CD4-positive, alpha-beta T cell treated with Interleukin-6 for 4 hours (primary cell): Measurements from ENCODE around the gene FUT4.
"Not testable (repeated sequence)": the region's sequence is repeated elsewhere in the genome, so short reads cannot be mapped to it uniquely, and the experiment has no call there.

Experiments used
- DNase-seq: peaks from one replicate; pipeline ENCODE4 v3.0.0-alpha.2; 2020; ENCODE audit warnings: mixed read lengths

FUT4 gene

DNA sequence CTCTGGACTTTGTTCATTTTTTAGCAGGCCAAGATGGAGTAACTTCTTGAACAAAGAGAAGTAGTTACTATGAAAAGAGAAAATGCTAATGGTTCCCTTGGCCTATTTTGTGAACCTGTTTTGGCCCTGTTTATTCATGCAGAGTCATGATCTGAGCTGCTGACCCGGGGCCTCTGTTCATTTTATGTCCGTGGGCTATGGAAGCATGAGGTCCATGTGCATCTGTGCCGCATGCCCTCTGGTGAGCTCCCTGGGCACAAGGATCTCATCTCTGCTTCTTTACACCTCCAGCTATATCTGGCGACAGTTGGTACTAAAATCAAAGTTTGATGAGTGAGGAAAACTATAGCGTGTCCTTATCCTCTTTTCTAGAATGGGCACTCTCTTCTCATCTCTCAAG, 24.5 kb downstream of the FUT4 start:
- no peak for DNase-seq

DNA sequence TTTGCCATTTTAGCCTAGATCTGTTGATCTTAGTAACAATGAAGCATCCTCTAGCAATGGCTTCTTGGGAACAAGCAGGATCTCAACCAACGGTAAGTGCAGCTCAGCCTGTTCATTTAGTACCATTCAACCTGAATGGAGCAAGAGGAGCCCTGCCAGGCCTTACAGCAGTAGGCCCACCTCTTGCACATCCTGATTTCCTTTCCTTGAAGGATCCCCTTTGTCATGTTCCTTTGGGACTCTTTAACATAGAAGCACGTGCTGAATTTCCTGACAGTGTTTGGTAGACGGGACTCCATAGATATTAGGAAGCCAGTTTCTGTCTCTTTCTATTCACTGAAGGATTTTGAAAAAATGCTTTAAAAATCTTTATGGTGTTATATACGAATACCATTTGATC, 25.0 kb downstream of the FUT4 start:
- DNase-seq = no peak

DNA sequence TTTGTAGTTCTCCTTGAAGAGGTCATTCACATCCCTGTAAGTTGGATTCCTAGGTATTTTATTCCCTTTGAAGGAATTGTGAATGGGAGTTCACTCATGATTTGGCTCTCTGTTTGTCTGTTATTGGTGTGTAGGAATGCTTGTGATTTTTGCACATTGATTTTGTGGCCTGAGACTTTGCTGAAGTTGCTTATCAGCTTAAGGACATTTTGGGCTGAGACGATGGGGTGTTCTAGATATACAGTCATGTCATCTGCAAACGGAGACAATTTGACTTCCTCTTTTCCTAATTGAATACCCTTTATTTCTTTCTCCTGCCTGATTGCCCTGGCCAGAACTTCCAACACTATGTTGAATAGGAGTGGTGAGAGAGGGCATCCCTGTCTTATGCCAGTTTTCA, 29.3 kb downstream of the FUT4 start:
- not testable (repeated sequence) for DNase-seq

DNA sequence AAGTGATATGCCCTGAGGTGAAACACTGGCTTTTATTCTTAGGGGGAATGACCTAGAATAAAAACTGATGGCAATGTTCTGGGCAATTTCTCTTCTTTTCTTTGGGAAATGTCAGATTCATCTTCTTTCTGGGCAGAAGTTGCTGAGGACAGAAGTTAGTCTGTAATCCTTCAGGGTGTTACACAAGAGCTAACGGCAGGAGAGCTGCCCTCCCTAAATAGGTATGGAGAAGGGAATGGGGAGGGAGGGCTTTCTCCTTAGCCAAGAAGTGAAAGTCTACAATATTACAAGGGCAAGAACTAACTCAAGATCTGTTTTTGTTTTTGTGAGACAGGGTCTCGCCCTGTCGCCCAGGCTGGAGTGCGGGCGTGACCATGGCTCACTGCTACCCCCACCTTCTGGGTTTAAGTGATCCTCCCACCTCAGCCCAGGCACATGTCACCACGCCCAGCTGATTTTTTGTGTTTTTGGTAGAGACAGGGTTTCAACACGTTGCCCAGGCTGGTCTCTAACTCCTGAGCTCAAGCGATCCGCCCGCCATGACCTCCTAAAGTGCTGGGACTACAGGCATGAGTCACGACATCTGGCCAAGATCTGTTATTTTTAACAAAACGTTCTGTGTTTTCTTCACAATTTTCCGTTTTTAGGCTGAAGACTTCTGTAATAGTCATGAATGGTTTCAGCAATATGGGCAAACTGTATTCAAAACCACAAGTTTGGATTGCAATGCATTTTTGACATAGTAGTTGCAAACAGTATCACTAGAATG, 30.7 kb downstream of the FUT4 start:
- DNase-seq = no peak

DNA sequence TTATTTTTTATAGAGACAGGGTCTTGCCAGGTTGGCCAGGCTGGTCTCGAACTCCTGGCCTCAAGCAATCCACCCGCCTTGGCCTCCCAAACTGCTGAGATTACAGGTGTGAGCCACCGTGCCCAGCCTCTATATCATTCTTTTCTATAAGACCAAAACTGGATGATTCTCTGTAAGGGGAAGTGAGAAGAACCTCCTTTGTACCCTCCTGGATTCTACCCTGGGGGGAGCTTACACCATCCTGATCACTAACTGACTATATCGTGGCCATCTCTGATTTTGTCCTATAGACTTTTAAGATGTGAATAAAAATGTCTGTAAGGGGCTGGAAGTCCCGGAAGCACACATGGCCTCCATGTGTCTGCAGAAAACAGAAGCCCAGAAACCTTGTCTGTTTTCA, 32.6 kb downstream of the FUT4 start:
- DNase-seq = no peak

DNA sequence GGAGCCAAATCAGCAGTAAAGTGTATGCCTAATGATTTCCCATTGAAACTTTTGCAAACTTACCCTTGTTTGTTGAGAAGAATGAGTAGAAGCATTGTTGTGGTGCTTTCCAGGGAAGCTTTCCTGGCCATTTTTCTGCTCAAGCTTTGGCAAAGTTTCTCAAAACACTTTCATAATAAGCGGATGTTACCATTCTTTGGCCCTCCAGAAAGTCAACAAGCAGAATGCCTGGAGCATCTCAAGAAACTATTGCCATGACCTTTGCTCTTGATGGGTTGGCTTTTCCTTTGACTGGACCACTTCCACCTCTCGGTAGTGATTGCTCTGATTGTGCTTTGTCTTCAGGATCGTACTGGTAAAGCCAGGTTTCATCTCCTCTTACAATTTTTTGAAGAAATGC, 34.1 kb downstream of the FUT4 start:
- no peak for DNase-seq

DNA sequence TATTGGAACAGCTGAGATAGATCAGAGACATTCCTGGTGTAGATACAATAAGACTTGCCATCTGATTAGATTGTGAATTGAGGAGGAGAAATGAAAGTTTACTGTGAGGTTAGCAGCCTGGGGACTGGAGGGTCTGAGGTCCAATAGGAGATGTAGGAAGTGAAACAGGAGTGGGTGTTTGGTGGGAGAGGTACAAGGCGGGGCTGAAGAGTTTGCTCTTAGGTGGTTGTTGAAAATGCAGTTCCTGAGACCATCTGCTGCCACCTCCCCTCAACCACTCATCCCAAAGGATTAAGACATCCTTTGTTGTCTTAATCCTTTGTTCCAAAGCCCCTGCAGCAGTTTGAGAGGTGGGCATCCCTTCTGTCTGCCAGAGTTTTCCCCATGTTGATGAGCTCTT, 38.2 kb downstream of the FUT4 start:
- no peak for DNase-seq

DNA sequence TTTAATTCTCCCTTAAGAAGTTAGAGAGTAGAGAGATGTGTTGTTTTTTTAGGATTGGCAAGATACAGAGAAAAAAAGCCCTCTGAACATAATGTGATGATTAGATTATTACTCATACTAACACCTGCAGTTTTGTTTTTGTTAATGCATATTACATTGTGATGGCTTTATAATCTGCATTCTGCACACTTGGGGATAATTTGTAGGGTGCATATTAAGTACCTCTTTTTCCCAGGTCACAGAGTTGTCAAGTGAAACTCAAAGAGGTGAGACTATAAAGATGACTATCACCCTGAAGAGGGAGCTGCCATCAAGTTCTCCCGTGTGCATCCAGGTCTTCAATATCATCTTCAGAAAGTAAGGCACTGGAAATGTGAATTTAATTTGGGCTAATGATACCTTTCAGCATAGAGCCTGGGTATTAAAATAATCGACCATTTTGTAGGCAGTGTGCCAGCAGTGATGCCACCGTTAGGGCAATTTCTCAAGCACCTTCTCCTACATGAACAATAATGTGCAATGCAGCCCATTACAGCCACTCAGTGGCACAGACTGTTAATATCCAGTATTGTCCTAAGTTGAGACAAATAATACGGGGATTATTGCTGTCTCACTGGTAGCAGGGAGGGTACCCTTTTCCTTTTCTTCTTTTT, 39.6 kb downstream of the FUT4 start:
- DNase-seq = no peak

DNA sequence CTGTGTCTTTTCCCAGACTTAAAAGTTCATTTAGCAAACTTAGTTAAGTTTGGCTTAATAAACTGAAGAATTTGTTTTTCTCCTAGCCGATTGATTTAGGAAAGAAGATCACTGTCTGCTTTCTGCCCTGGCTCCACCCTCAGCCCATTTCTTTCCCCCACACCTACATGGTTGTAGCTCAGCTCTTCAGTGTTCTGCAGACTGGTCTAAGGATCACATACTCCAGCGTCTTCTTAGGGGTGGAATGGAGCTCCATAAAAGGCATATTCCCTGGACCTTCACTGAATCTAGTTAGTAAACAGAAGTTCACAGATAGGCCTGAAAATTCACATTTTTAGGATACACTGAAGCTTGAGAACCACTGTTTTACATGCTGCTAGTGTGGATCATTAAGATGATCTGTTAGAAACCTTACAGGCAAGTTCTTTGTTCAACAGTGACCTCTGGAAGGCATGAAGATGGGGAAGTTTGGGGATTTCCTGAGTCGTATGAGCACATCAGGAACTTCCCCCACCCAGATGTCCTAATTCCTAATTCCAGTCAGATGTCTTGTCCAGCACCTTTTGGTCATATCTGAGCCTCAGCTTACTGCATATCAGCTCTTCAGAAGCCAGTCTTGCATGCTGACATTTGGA, 40.3 kb downstream of the FUT4 start:
- no peak for DNase-seq

DNA sequence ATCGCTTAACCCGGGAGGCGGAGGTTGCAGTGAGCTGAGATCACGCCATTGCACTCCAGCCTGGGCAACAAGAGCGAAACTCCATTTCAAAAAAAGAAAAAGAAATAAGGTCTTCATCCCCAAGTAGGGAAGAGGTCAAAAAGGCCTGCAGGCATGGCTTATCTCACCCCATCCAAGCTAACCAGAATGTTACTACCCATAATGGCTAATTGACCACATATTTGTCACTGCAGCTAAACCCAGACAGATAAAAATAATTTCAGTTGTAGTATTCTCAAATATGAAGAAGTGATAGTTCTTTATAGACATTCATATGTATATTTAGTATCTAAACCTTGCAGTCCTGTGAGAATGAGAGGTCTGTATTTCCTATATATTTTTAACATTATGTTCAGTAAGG, 41.3 kb downstream of the FUT4 start:
- DNase-seq = no peak

DNA sequence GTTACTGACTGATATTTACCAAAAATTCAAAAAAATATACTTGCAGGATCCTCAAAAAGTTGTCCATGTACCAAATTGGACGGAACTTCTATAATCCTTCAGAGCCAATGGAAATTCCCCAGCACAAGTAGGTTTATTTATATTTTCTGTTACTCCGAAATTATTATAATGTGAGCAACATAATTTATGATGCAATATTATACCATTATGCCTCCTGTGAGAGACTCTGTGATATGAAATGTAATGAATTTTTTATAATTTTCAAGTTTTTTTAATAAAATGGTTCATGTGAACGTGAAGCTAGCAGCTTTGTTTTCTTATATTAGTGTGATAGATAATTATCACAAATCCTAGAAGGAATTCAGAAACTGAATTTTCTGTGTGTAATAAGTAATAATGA, 41.7 kb downstream of the FUT4 start:
- DNase-seq = no peak

DNA sequence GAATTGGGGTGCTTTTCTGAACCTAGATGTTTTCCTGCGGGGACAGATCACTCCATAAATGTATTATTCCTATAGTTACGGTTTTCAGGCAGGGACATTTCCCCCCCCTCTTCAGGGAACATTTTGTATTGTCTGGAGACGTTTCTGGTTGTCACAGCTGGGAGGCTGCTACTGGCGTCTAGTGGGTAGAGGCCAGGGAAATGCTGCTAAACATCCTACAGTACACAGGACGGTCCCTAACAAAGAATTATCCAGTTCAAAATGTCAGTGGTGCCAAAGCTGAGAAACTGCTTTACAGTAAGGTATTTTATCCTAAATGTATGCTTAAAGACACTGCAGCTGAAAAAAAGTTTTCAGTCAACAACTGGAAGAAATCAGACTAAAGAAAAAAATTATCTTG, 42.8 kb downstream of the FUT4 start:
- no peak for DNase-seq

DNA sequence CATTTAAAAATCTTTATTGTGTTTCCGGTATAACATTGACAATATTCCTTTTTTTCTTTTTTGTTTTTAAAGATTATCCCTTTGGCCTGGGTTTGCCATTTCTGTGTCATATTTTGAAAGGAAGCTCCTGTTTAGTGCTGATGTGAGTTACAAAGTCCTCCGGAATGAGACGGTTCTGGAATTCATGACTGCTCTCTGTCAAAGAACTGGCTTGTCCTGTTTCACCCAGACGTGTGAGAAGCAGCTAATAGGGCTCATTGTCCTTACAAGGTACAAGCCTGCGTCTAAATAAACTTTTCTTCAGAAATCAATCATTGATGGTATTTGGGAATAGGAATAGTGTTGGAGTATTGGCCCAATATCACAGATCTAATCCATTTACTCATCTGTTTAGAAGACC, 43.3 kb downstream of the FUT4 start:
- no peak for DNase-seq

DNA sequence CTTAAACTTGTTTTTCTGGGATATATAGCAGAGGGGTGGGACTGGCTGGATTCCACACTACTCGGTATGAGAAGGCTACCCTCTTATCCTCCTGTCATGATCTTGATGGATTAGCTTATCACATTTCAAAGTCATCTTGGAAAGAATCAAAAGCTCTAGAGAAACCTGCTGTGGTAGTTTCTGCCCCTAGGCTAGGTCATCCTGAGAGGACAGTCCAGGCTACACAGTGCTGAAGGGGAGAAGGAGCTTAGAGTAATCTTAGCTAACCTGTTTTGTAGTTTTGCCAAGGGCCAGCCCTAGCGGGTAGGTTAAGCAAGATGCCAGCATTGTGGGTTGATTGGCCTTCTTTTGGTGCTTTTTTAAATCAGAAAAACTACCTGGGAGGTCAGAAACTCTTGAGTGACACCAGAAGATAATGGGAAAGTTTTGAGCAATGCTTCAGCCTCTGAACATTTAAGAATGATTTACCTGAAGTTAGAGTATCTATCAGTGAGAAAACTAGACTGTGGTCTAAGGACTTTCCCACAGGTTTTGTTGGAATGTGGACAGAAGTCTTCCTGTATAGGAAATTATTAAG, 44.7 kb downstream of the FUT4 start:
- DNase-seq = no peak

DNA sequence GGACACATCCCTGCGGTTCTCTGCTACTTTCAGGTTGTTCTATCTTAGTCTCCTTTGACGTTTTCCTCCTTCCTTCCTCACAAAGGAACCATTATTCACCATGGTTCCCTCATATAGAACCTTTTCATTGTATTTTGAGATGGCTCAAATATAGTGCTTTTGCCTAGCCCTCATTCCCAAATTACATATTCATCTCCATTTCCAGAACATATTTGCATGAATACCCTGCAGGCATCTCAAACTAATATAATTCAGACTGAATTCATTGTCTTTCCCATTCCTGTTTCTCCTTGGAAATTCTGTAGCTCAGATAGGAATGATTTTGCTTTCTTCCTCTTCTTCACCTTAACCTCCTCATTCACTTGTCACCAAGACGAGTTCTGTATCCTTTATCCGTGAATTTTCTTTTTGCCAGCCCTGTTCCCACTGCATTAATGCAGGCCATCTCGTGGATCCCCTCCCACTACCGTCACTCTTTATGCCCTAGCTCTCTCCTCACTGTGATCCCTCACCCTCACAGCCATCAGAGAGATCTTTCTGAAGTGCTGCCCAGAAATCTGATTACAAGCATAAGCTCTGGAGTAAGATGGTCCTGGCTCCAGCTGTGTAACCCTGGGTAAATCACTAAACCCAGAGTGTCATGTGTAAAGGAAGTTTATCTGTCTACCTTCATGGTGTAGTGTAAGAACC, 46.8 kb downstream of the FUT4 start:
- DNase-seq = no peak

DNA sequence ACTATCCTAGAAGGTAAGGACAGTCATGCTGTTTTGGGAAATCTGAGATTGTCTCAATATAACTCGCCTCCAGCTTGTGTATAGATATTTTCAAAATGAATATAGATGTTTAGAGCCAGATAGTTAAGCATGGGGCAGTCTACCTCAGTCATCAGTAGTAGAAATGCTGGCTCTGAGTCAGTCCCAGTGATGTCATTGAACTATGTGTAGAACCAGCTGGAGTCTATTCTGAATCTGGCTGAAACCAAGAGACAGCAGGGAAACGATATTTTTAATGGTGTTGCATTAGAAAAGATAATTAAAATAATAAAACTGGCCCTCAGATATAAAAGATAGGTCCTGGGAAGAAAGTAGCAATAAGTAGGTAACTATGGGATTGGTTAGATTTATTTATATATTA, 49.3 kb downstream of the FUT4 start:
- no peak for DNase-seq

DNA sequence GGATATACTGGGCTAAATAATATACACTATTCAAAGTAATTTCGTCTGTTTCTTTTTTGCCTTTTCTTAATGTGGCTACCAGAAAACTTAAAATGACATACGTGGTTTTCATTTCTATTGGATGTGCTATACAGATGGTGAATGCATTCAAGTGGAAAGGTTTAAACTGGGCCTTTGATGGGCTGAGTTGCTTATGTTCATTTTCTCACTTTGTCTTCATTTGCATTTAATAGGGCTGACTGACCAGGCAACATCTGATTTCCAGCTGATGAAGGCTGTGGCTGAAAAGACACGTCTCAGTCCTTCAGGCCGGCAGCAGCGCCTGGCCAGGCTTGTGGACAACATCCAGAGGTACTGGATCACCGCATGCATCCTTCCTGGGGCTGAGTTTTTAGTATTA, 51.4 kb downstream of the FUT4 start:
- no peak for DNase-seq

DNA sequence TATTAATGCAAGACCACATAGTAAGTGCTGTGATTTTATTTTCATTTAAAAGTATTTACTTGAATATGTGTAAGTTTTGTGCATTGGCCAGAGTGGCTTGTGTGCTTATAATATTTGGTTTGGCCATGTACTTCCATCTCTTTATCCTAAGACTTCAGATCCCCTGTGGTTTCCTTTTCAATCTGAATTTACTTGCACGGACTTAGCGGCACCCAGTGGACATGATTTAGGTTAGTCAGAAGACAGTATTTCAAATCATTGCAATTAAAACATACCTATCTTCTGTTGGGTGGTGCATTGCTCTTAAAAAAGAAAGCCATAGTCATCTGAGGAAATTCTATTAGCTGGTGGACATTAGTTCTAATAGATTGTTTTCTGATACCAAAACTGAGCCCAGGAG, 54.2 kb downstream of the FUT4 start:
- DNase-seq = no peak
